H1 (cell line): ENCODE results near the gene SLC39A11. TPM values are rescaled to one million over a fixed set of nuclear protein-coding genes. Genes with fewer than 3 reads are reported as not detected.

Experiments used
- CTCF ChIA-PET: fragments of 300-600 bp; sonication (Branson Sonifier 250); formaldehyde crosslinking; loops from one replicate; lab custom pipeline; 2021; ENCODE audit not compliant: partially characterized antibody; lab: Charles Lee
- POLR2A ChIA-PET: fragments of 300-600 bp; sonication (Branson Sonifier 250); formaldehyde crosslinking; loops from one replicate; lab custom pipeline; 2021; ENCODE audit warnings: inconsistent platforms; ENCODE audit not compliant: partially characterized antibody; lab: Charles Lee
- DNase-seq, 2 experiments: peaks; one replicate each; pipeline versions ENCODE4 v3.0.0 to v3.0.0-alpha.2; 2010 to 2022; ENCODE audit warnings: low spot score in 2 of 2, low read depth in 1 of 2, mixed read lengths in 1 of 2
- FAIRE-seq: peaks from 2 replicates; lab custom pipeline; 2011; peaks lifted over from hg19 to GRCh38; lab: Jason Lieb, UNC
- H2AFZ ChIP-seq: 2 replicates; pipeline ENCODE4 v1.8.1; 2012; ENCODE audit warnings: low read length, inconsistent platforms
- H2AK5ac ChIP-seq: 2 replicates; pipeline ENCODE4 v1.6.1; 2013; ENCODE audit warnings: low read depth, low read length
- H2BK120ac ChIP-seq: replicated peaks from 2 replicates; pipeline ENCODE3; 2013; ENCODE audit warnings: low read depth, low read length, inconsistent platforms
- H2BK12ac ChIP-seq: 2 replicates; pipeline ENCODE4 v1.6.1; 2013; ENCODE audit warnings: low read depth, low read length
- H2BK15ac ChIP-seq: 2 replicates; pipeline ENCODE4 v1.6.1; 2013; ENCODE audit warnings: low read length
- H2BK20ac ChIP-seq: 2 replicates; pipeline ENCODE4 v1.6.1; 2013; ENCODE audit warnings: low read length
- H2BK5ac ChIP-seq: 2 replicates; pipeline ENCODE4 v1.6.1; 2013; ENCODE audit warnings: low read depth, low read length
- H3K14ac ChIP-seq: 2 replicates; pipeline ENCODE4 v1.6.1; 2013; ENCODE audit warnings: inconsistent platforms; ENCODE audit not compliant: insufficient read length
- H3K18ac ChIP-seq: 2 replicates; pipeline ENCODE4 v1.6.1; 2013; ENCODE audit warnings: low read length; ENCODE audit errors: extremely low read depth
- H3K23ac ChIP-seq: 2 replicates; pipeline ENCODE4 v1.6.1; 2013; ENCODE audit warnings: inconsistent platforms; ENCODE audit not compliant: insufficient read length
- H3K23me2 ChIP-seq: 2 replicates; pipeline ENCODE4 v1.6.1; 2013; ENCODE audit warnings: low read depth, low read length
- H3K27ac ChIP-seq: 2 replicates; pipeline ENCODE4 v1.6.1; 2011; ENCODE audit warnings: low read depth, low read length, inconsistent platforms
- H3K27me3 ChIP-seq, 4 experiments: replicated peaks in 1 of 4; 1 replicate in 1 of 4; 2 replicates in 3 of 4; pipeline versions ENCODE4 v1.6.1 to v1.8.1; 2011 to 2013; ENCODE audit warnings: low read length in 3 of 4, mild to moderate bottlenecking in 3 of 4, inconsistent platforms in 2 of 4, mixed read lengths in 2 of 4, moderate library complexity in 1 of 4; ENCODE audit not compliant: control insufficient read depth in 3 of 4, insufficient read depth in 3 of 4; ENCODE audit errors: extremely low read depth in 1 of 4
- H3K36me3 ChIP-seq, 4 experiments: 2 replicates each; pipeline versions ENCODE4 v1.6.1 to v1.8.1; 2011 to 2013; ENCODE audit warnings: mild to moderate bottlenecking in 4 of 4, low read length in 3 of 4, moderate library complexity in 2 of 4, control low read depth in 1 of 4, inconsistent platforms in 1 of 4; ENCODE audit not compliant: insufficient read depth in 4 of 4, control insufficient read depth in 2 of 4
- H3K4ac ChIP-seq: replicated peaks from 2 replicates; pipeline ENCODE3; 2013; ENCODE audit warnings: low read length, low read depth, mixed read lengths, inconsistent platforms; ENCODE audit not compliant: insufficient read length
- H3K4me1 ChIP-seq, 4 experiments: replicated peaks in 1 of 4; 1 replicate in 1 of 4; 2 replicates in 3 of 4; pipeline versions ENCODE4 v1.6.1 to v1.8.1; 2011 to 2013; ENCODE audit warnings: low read length in 3 of 4, inconsistent platforms in 2 of 4, mixed read lengths in 1 of 4; ENCODE audit not compliant: insufficient read depth in 4 of 4, control insufficient read depth in 3 of 4
- H3K4me2 ChIP-seq, 2 experiments: 2 replicates each; pipeline versions ENCODE4 v1.6.1 to v1.8.1; 2011 to 2013; ENCODE audit warnings: low read depth in 2 of 2, low read length in 2 of 2, control low read depth in 1 of 2, inconsistent platforms in 1 of 2, mild to moderate bottlenecking in 1 of 2; ENCODE audit not compliant: insufficient read depth in 1 of 2
- H3K4me3 ChIP-seq, 4 experiments: fragments of 200-600, 300-600 bp in 1 of 4; sonication (generic), shearing (Covaris generic), sonication (Bioruptor Twin) in 1 of 4; 2 replicates each; pipeline versions ENCODE4 v1.5.1 to v1.8.1; 2011 to 2016; ENCODE audit warnings: low read length in 4 of 4, low read depth in 3 of 4, control low read depth in 2 of 4, inconsistent platforms in 2 of 4, mild to moderate bottlenecking in 2 of 4, mixed read lengths in 1 of 4, moderate library complexity in 1 of 4; ENCODE audit not compliant: insufficient read depth in 2 of 4; ENCODE audit errors: extremely low read depth in 1 of 4
- H3K56ac ChIP-seq: replicated peaks from 2 replicates; pipeline ENCODE3; 2013; ENCODE audit warnings: low read depth, mild to moderate bottlenecking, mixed read lengths, low read length, inconsistent platforms; ENCODE audit not compliant: insufficient read length
- H3K79me1 ChIP-seq: 2 replicates; pipeline ENCODE4 v1.6.1; 2013; ENCODE audit warnings: low read depth, low read length, control low read depth
- H3K79me2 ChIP-seq, 2 experiments: 2 replicates each; pipeline versions ENCODE4 v1.6.1 to v1.8.1; 2012 to 2013; ENCODE audit warnings: low read length in 2 of 2, mild to moderate bottlenecking in 2 of 2, inconsistent platforms in 1 of 2; ENCODE audit not compliant: insufficient read depth in 2 of 2, control insufficient read depth in 1 of 2
- H3K9ac ChIP-seq, 4 experiments: replicated peaks in 1 of 4; 1 replicate in 1 of 4; 2 replicates in 3 of 4; pipeline versions ENCODE4 v1.6.1 to v1.8.1; 2011 to 2013; ENCODE audit warnings: low read depth in 3 of 4, low read length in 3 of 4, control low read depth in 2 of 4, mild to moderate bottlenecking in 2 of 4, moderate library complexity in 2 of 4, inconsistent platforms in 1 of 4; ENCODE audit errors: extremely low read depth in 1 of 4
- H3K9me3 ChIP-seq, 2 experiments: 2 replicates each; pipeline versions ENCODE4 v1.6.1 to v1.8.1; 2012 to 2013; ENCODE audit warnings: mild to moderate bottlenecking in 2 of 2, moderate library complexity in 2 of 2, control low read depth in 1 of 2, inconsistent platforms in 1 of 2, low read depth in 1 of 2, low read length in 1 of 2, mixed read lengths in 1 of 2; ENCODE audit not compliant: insufficient read depth in 2 of 2
- H4K20me1 ChIP-seq, 2 experiments: replicated peaks in 1 of 2; 2 replicates each; pipeline versions ENCODE3 to v1.8.1; 2011 to 2013; ENCODE audit warnings: inconsistent platforms in 2 of 2, low read length in 2 of 2, mild to moderate bottlenecking in 1 of 2; ENCODE audit not compliant: insufficient read depth in 2 of 2, control insufficient read depth in 1 of 2
- H4K5ac ChIP-seq: 2 replicates; pipeline ENCODE4 v1.6.1; 2013; ENCODE audit warnings: low read length, low read depth, mixed read lengths, inconsistent platforms; ENCODE audit not compliant: insufficient read length
- H4K8ac ChIP-seq: 2 replicates; pipeline ENCODE4 v1.8.0; 2013; ENCODE audit warnings: mild to moderate bottlenecking, moderate library complexity, low read length, inconsistent platforms; ENCODE audit not compliant: insufficient read depth; ENCODE audit errors: extremely low read depth
- H4K91ac ChIP-seq: replicated peaks from 2 replicates; pipeline ENCODE3; 2013; ENCODE audit warnings: low read length, mixed read lengths, inconsistent platforms; ENCODE audit not compliant: insufficient read length
- BRCA1 ChIP-seq: IDR thresholded peaks from 2 replicates; pipeline ENCODE4 v1.6.1; 2012; ENCODE audit warnings: low read depth, low read length, improper control_type of control experiment
- JUND ChIP-seq: IDR thresholded peaks from 2 replicates; pipeline ENCODE4 v1.6.1; 2011; ENCODE audit warnings: mild to moderate bottlenecking, improper control_type of control experiment, low read length
- SIN3A ChIP-seq, 2 experiments: IDR thresholded peaks in 1 of 2; conservative IDR thresholded peaks in 1 of 2; 2 replicates each; pipeline ENCODE4 v1.6.1; 2011 to 2012; ENCODE audit warnings: low read length in 2 of 2, improper control_type of control experiment in 1 of 2, low read depth in 1 of 2, mild to moderate bottlenecking in 1 of 2
- SRF ChIP-seq: IDR thresholded peaks from 2 replicates; pipeline ENCODE4 v1.6.1; 2011; ENCODE audit warnings: mild to moderate bottlenecking, low read depth, low read length, moderate library complexity
- WGBS, 2 experiments: shearing (Covaris generic) in 1 of 2; methylation state at CpG; one replicate each; pipeline versions ENCODE4 v1.1.6 to v1.1.7; 2013 to 2015; ENCODE audit warnings: low lambda C conversion rate in 2 of 2, mixed read lengths in 2 of 2, inconsistent platforms in 1 of 2, low coverage in 1 of 2, missing lambda C conversion rate in 1 of 2; ENCODE audit not compliant: insufficient replicate concordance in 2 of 2, insufficient coverage in 1 of 2, insufficient read length in 1 of 2; ENCODE audit errors: extremely low coverage in 1 of 2, missing lambda C conversion rate in 1 of 2; 5-methylcytosine and 5-hydroxymethylcytosine counted together
- polyA plus RNA-seq, 7 experiments: library from polyadenylated mRNA; depleted of rRNA in 3 of 7; stranded (reverse) in 5 of 7; unstranded in 2 of 7; fragments of >200 nt in 5 of 7; fragments of 200-250 nt in 2 of 7; gene quantifications; 1 replicate in 5 of 7; 2 replicates in 1 of 7; 4 replicates in 1 of 7; pipeline versions ENCODE4 v1.2.1 to v1.2.3, GENCODE V29; 2011 to 2013; ENCODE audit warnings: missing spikeins in 2 of 7, mixed read lengths in 2 of 7
- total RNA-seq: library from RNA; stranded (reverse); fragmentation: NEBNext Ultra II Directional; extraction: Animal tissue kit (Norgen Biotek cat#: 25700); gene quantifications from 2 replicates; pipeline ENCODE4 v1.2.1, GENCODE V29; 2021

The SLC39A11 gene
- total and polyA plus RNA-seq, 2 of the 8 experiments (the other 6 are each of a cell fraction or from before 2014, with no cell fraction given): 12.2 to 19.6 TPM

DNA sequence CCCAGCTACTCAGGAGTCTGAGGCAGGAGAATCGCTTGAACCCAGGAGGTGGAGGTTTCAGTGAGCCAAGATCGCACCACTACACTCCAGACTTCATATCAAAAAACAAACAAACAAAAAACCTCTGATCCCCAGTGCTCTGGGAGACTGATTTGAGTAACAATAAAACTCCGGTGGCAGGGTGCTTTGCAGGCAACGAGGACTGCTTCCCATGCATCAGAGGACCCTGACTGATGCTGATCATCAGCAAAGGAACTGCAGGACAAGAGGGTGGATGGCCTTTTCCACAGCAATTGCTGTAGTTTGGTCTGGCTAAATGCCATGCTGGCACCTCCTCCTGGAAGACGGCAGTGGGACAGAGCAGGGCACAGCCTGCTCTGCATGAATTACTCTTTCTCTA, 6.4 kb upstream of the SLC39A11 start:
- Histone ChIP-seq H4K8ac (no peak overlapping the region), H3K56ac (no peak overlapping the region), H3K79me1 (no peaks in the 10 kb centered on the region), H2BK15ac (peak overlapping the region; percentile 61; the same call in 1 of the 2 replicates), H4K20me1 (no peaks in the 10 kb centered on the region), H2AFZ (0 out of 2 replicates have a peak overlapping the region, but pooled peaks have one; percentile 49), H4K5ac (no peak overlapping the region), H3K9ac (no peak overlapping the region), H3K23me2 (no peaks in the 10 kb centered on the region; the same call in 1 of the 2 replicates)
- ChIA-PET POLR2A (no interaction called here), CTCF (no interaction called here)
- TF ChIP-seq SRF (no peak), SIN3A (conservative IDR thresholded peaks at IDR 0.05 in 1 of 2, IDR thresholded peaks at IDR 0.05 in 1 of 2; ENCODE audit: low read depth in 1 of 2, low read length in 2 of 2) (no peak), JUND (no peak), BRCA1 (no peak)
- TF ChIP-seq, all 59 proteins: peak for 0
- Histone ChIP-seq H3K4me1 (0 out of 7 replicates have a peak, but pooled peaks cover 0 to 2% (median 0%) of the 10 kb centered on the region in 4 experiments), H3K4ac (no peak overlapping the region), H2AK5ac (0 out of 2 replicates have a peak overlapping the region, but pooled peaks have one; percentile 13), H3K23ac (no peak overlapping the region), H3K79me2 (no peaks in the 10 kb centered on the region), H2BK120ac (no peak overlapping the region), H2BK20ac (no peak overlapping the region), H2BK12ac (no peak overlapping the region), H3K9me3 (no peaks in the 10 kb centered on the region), H3K14ac (no peak overlapping the region), H3K4me2 (no peak overlapping the region), H4K91ac (no peak overlapping the region), H3K4me3 (no peak overlapping the region), H3K18ac (no peak overlapping the region), H3K27ac (no peak overlapping the region), H3K36me3 (no peaks in the 10 kb centered on the region), H3K27me3 (0 out of 7 replicates have a peak, but pooled peaks cover 0 to 2% (median 0%) of the 10 kb centered on the region in 4 experiments), H2BK5ac (no peak overlapping the region)
- no peak for DNase-seq
- FAIRE-seq: no peak
- 71% methylated on average over 5 of the region's 5 CpGs; no CpG with 5 or more reads in 1 of the 2 experiments for WGBS, 2 experiments
